GM18505 (cell line): ENCODE measurements around the gene RNF220.
"Not testable (repeated sequence)": the region's sequence is repeated elsewhere in the genome, so short reads cannot be mapped to it uniquely, and the experiment has no call there.

Experiments
- ATAC-seq: cut with Tn5 transposase; IDR thresholded peaks from one replicate; pipeline ENCODE4 v1.9.1; 2021; ENCODE audit not compliant: unreplicated experiment
- POLR2A ChIP-seq: IDR thresholded peaks from 4 replicates; pipeline ENCODE4 v1.6.1; 2011; ENCODE audit warnings: borderline replicate concordance; ENCODE audit not compliant: insufficient read depth, insufficient read length; ENCODE audit errors: extremely low read depth

Gene RNF220

GRCh38 chr1:44483089-44483874 lies 78.2 kb downstream of the RNF220 start:
- ATAC-seq, result no peak
- TF ChIP-seq POLR2A, result no peak

DNA sequence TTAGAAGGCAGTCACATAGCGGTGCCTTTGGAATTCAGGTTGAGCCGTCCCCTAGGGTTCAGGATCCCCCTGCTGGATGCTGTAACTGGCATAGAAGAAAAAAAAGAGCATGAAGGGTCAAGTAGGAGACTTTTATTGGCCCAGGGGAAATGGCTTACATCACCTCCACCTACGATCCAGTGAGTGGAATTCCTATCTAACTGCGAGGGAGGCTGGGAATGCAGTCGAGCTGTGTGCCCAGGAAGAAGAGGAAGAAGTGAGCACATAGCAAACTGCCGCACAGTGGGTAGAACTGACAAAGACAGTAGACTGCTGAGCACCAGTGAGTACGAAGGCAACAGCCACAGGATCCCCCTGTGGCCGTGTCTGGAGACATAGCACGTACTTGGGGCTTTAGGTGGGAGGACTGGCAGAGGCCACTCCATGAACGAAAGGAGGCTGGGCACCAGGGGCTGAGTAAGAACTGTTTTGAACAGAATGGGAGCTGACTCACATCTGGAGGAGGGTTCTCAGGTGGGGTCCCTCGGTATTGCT lies 79.2 kb downstream of the RNF220 start:
- no peak for ATAC-seq

GRCh38 chr1:44485229-44485933 lies 80.3 kb downstream of the RNF220 start:
- TF ChIP-seq POLR2A, result no peak
- ATAC-seq, result no peak

More for the DNA sequence above, 79.2 kb downstream of the RNF220 start:
- no peak for TF ChIP-seq POLR2A

GRCh38 chr1:44485934-44486460 lies 80.9 kb downstream of the RNF220 start:
- no peak for TF ChIP-seq POLR2A
- ATAC-seq, result no peak

DNA sequence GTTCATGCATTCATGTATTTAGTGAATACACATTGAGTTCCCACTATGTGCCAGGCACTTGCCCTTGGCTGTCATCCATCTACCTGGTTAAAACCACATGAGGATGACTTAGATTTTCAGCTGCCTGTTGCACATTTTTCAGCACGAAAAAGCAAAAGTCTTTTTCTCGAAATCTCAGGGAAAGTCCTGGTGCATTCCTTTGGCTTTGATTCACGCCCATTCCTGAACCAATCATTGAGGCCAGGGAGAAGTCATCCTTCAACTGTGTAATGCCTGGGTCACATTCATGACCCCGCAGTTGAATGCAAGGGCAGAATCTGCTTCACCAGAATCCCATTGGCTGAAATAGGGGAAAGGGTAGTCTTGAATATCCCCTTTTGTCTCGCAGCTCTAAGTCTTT lies 84.4 kb downstream of the RNF220 start:
- no peak for TF ChIP-seq POLR2A
- no peak for ATAC-seq

GRCh38 chr1:44496541-44497171 lies 91.6 kb downstream of the RNF220 start:
- ATAC-seq, result no peak
- no peak for TF ChIP-seq POLR2A

DNA sequence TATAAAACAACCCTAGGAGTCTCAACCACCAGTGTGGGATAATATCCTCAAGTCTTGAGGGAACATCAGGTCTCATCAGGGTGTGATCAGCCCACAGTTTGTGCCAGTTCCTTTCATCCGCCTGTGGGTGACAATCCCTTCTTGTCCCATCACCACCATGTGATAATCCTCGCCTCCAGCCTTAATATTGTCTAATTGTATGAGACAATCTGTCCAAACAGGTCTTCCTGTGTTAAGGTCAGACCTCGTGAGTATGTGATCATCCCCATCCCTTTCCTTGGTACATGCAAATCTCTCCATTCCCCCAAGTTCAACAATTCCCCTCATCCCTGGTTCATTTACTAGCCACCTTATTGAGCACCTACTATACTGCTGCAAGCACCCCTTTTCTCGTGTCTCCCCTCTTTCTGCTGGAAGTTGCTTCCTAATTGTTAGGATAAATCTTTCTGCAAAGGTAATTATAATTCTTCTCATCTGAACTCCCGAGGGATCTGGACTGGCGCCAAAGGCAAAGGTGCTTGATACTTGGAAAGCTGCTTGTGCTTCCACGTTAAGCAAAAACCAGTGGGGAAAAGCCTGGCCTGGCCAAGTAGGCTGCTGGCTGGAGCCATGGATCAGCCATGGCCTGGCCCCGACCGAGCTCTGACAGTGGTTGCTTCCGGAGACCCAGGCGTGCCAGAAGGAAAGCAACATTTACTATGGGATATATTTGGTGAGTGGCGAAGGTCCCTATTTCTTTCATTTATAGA lies 92.5 kb downstream of the RNF220 start:
- TF ChIP-seq POLR2A, result no peak
- no peak for ATAC-seq

GRCh38 chr1:44499306-44499705 lies 94.3 kb downstream of the RNF220 start:
- ATAC-seq, result no peak
- TF ChIP-seq POLR2A, result no peak

- ATAC-seq, result no peak
- no peak for TF ChIP-seq POLR2A
Measured at GRCh38 chr1:44500181-44501046, 95.4 kb downstream of the RNF220 start.

- TF ChIP-seq POLR2A, result no peak
- no peak for ATAC-seq
Measured at GRCh38 chr1:44501047-44501890, 96.2 kb downstream of the RNF220 start.

DNA sequence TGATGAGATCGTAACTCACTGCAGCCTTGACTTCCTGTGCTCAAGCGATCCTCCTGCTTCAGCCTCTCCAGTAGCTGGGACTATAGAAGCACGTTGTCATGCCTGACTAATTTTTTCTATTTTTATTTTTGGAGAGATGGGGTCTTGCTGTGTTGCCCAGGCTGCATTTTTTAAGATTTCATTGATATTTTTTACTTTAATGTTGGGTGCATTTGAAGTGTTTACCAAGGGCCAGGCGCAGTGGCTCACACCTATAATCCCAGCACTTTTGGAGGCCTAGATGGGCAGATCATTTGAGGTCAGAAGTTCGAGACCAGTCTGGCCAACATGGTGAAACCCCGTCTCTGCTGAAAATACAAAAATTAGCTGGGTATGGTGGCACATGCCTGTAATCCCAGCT lies 97.8 kb downstream of the RNF220 start:
- ATAC-seq, result not testable (repeated sequence)
